Natural killer cell (primary cell): ENCODE results near the gene ESPNL. TPM values are rescaled to one million over a fixed set of nuclear protein-coding genes. Genes with fewer than 3 reads are reported as not detected.

Source experiments
- ATAC-seq, 3 donors: fragments of 150-1000 bp in 2 of 3; fragments of 200-7000 bp in 1 of 3; cut with Tn5 transposase; 1 replicate in 1 of 3; 2 replicates in 2 of 3; pipeline ENCODE4 v1.10.0; 2021; ENCODE audit warnings: mild to moderate bottlenecking in 2 of 3, moderate library complexity in 2 of 3
- DNase-seq, 2 donors: peaks; one replicate each; pipeline versions ENCODE4 v3.0.0 to v3.0.0-alpha.2; 2013 to 2021; ENCODE audit warnings: mixed read lengths in 1 of 2
- H3K27ac ChIP-seq: one replicate; pipeline ENCODE4 v1.5.1; 2013; ENCODE audit warnings: mild to moderate bottlenecking, low read length
- H3K27me3 ChIP-seq: one replicate; pipeline ENCODE4 v1.6.1; 2013; ENCODE audit warnings: low read length; ENCODE audit not compliant: control insufficient read depth, insufficient read depth
- H3K36me3 ChIP-seq: one replicate; pipeline ENCODE4 v1.6.1; 2013; ENCODE audit warnings: low read length; ENCODE audit not compliant: control insufficient read depth, insufficient read depth
- H3K4me1 ChIP-seq: one replicate; pipeline ENCODE4 v1.6.1; 2013; ENCODE audit warnings: low read length; ENCODE audit not compliant: control insufficient read depth, insufficient read depth
- H3K4me3 ChIP-seq: one replicate; pipeline ENCODE4 v1.5.1; 2013; ENCODE audit warnings: low read length
- H3K9me3 ChIP-seq: one replicate; pipeline ENCODE4 v1.6.1; 2013; ENCODE audit warnings: low read length; ENCODE audit not compliant: control insufficient read depth, insufficient read depth
- H3K27ac Mint-ChIP-seq, 2 donors: one replicate each; pipeline ENCODE4 v1.8.0; 2022; ENCODE audit warnings: mild to moderate bottlenecking in 2 of 2, mixed read lengths in 2 of 2, moderate library complexity in 1 of 2
- H3K27me3 Mint-ChIP-seq, 2 donors: one replicate each; pipeline ENCODE4 v1.8.0; 2022; ENCODE audit warnings: low read depth in 2 of 2, mixed read lengths in 2 of 2
- H3K36me3 Mint-ChIP-seq: one replicate; pipeline ENCODE4 v1.8.0; 2022; ENCODE audit warnings: mixed read lengths
- H3K4me1 Mint-ChIP-seq, 2 donors: one replicate each; pipeline ENCODE4 v1.8.0; 2022; ENCODE audit warnings: mixed read lengths in 2 of 2
- H3K4me3 Mint-ChIP-seq: one replicate; pipeline ENCODE4 v1.8.0; 2022; ENCODE audit warnings: mild to moderate bottlenecking, moderate library complexity, mixed read lengths
- H3K9me3 Mint-ChIP-seq, 2 donors: one replicate each; pipeline ENCODE4 v1.8.0; 2022; ENCODE audit warnings: mixed read lengths in 2 of 2
- CTCF ChIP-seq: fragments of 200-600 bp; IDR thresholded peaks from one replicate; pipeline ENCODE4 v1.8.0; 2022; ENCODE audit warnings: antibody characterized with exemption
- WGBS: methylation state at CpG from one replicate; pipeline ENCODE4 v1.1.7; 2013; ENCODE audit warnings: missing lambda C conversion rate; ENCODE audit not compliant: insufficient coverage; 5-methylcytosine and 5-hydroxymethylcytosine counted together
- intact Hi-C: fragments of 100-400 bp; cut with micrococcal nuclease; formaldehyde crosslinking; loops from one replicate; pipeline ENCODE4 v1.14.2; 2022
- total RNA-seq, 4 donors: library from RNA; stranded (reverse); fragments of 120-200 nt in 1 of 4; gene quantifications; one replicate each; pipeline versions ENCODE4 v1.2.3 to v1.2.4, GENCODE V29; 2013 to 2022

ESPNL gene
- total RNA-seq, 3 donors from 2014 or later (not counting 1 experiment from before 2014, with no cell fraction given): not detected

- no peak for ATAC-seq
- no peaks in the 10 kb centered on the region for H3K36me3 ChIP-seq
- no peak for DNase-seq
- no peak within 1 kb of the TSS for H3K4me3 ChIP-seq
- no peaks in the 10 kb centered on the region for H3K9me3 ChIP-seq
- H3K27me3 ChIP-seq: no peaks in the 10 kb centered on the region
- 63% methylated on average over 22 of the region's 22 CpGs for WGBS
- H3K4me1 ChIP-seq: peaks cover 20% of the 10 kb centered on the region
- peaks cover 8 to 9% of the 10 kb centered on the region in 2 donors for H3K4me1 Mint-ChIP-seq
- no peak for TF ChIP-seq CTCF
- H3K9me3 Mint-ChIP-seq: no peaks in the 10 kb centered on the region
- no peak within 1 kb of the TSS for H3K4me3 Mint-ChIP-seq
- no peaks in the 10 kb centered on the region for H3K27me3 Mint-ChIP-seq
- no peak within 1 kb of the TSS for H3K27ac ChIP-seq
- H3K36me3 Mint-ChIP-seq: no peaks in the 10 kb centered on the region
- H3K27ac Mint-ChIP-seq: no peak within 1 kb of the TSS
- intact Hi-C loops: no loop called here
Measured at GRCh38 chr2:238138331-238139195, 38.4 kb downstream of the ESPNL start, which contains the start of gene KLHL30. KLHL30 (plus strand) TSS chr2:238138668; CDS start chr2:238140755, 2,087 bp downstream.

GRCh38 chr2:238139196-238140039 is 39.3 kb downstream of the ESPNL start:
- intact Hi-C loops: no loop called here
- Mint-ChIP-seq H3K27ac (no peak overlapping the region), H3K36me3 (no peaks in the 10 kb centered on the region)

DNA sequence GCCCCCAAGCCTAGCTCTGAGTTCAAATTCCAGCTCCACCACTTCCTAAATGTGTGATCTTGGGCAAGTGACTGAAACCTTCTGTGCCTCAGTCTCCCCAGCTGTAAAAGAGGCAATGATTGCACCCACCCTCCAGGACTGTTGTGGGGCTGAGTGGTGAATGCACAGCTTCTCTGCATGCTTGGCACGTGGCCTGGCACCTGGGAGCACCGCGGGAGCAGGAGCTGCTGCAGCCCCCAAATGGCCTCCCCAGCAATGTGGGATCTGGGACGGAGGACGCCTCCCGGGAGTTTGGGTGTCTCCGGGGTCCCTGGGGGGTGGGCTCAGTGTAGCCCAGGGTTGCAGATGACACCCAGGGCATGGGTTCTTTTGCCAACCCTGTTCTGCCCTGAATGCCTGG is 39.9 kb downstream of the ESPNL start:
- Histone ChIP-seq H3K27ac (no peak overlapping the region), H3K27me3 (no peaks in the 10 kb centered on the region), H3K9me3 (no peaks in the 10 kb centered on the region), H3K4me1 (peaks cover 20% of the 10 kb centered on the region), H3K36me3 (no peaks in the 10 kb centered on the region), H3K4me3 (no peak overlapping the region)
- Mint-ChIP-seq H3K27me3 (no peaks in the 10 kb centered on the region), H3K4me1 (peaks cover 8 to 9% of the 10 kb centered on the region in 2 donors), H3K36me3 (no peaks in the 10 kb centered on the region), H3K4me3 (no peak overlapping the region), H3K27ac (no peak overlapping the region), H3K9me3 (no peaks in the 10 kb centered on the region)
- intact Hi-C loops: no loop called here
- ATAC-seq: no peak
- WGBS: 94% methylated on average over 7 of the region's 7 CpGs
- no peak for TF ChIP-seq CTCF
- DNase-seq: no peak

More at GRCh38 chr2:238139196-238140039, 39.3 kb downstream of the ESPNL start:
- Histone ChIP-seq H3K4me3 (no peak overlapping the region), H3K36me3 (no peaks in the 10 kb centered on the region), H3K27me3 (no peaks in the 10 kb centered on the region), H3K9me3 (no peaks in the 10 kb centered on the region), H3K4me1 (peaks cover 20% of the 10 kb centered on the region), H3K27ac (no peak overlapping the region)
- DNase-seq: peak; percentile 37 to 46
- Mint-ChIP-seq H3K9me3 (no peaks in the 10 kb centered on the region), H3K27me3 (no peaks in the 10 kb centered on the region), H3K4me3 (no peak overlapping the region), H3K4me1 (peaks cover 8 to 9% of the 10 kb centered on the region in 2 donors)
- peak in 2 of 3 donors; percentile 31 to 50 for ATAC-seq
- TF ChIP-seq CTCF: peak; percentile 49
- 66% methylated on average over 56 of the region's 56 CpGs for WGBS
